ENCODE data around the gene ADARB2. TPM values are rescaled to one million over a fixed set of nuclear protein-coding genes. Genes with fewer than 3 reads are reported as not detected.

ADARB2 gene
- total and polyA plus RNA-seq, 4 donors, result 0.22 to 1.3 (median 0.55) TPM

- TF ChIP-seq CTCF (IDR thresholded peaks at IDR 0.05; ENCODE audit: control extremely low read depth, extremely low read depth), result no peak
- no peak for ATAC-seq (ENCODE audit: insufficient read depth, low FRiP score)
- no peak overlapping the region for H3K27ac ChIP-seq (ENCODE audit: low read depth in 1 of 2, low read length in 1 of 2)
- 86 to 94% methylated on average over 9 of the region's 9 CpGs for WGBS, 2 donors
- H3K9me3 ChIP-seq (ENCODE audit: control insufficient read depth in 4 of 4, insufficient read depth in 3 of 4, low read length in 3 of 4), result peaks cover 0 to 3% (median 0%) of the 10 kb centered on the region in 4 donors
- no peak overlapping the region for H3K9ac ChIP-seq (ENCODE audit: insufficient read depth in 1 of 2, low read length in 2 of 2)
- no peaks in the 10 kb centered on the region for H3K36me3 ChIP-seq (ENCODE audit: control insufficient read depth in 4 of 4, insufficient read depth in 4 of 4, low read length in 4 of 4)
- no peak for DNase-seq
- H3K27me3 ChIP-seq (ENCODE audit: control insufficient read depth in 3 of 3, insufficient read depth in 3 of 3, low read length in 2 of 3), result no peaks in the 10 kb centered on the region
- H3K4me1 ChIP-seq (ENCODE audit: control insufficient read depth in 5 of 5, insufficient read depth in 5 of 5, low read length in 5 of 5), result peaks cover 0 to 6% (median 0%) of the 10 kb centered on the region in 5 donors
- H3K4me3 ChIP-seq, result no peak overlapping the region
Observed at GRCh38 chr10:1270490-1270889, 466.8 kb downstream of the ADARB2 start.

- ATAC-seq (ENCODE audit: insufficient read depth, low FRiP score), result no peak
- no peaks in the 10 kb centered on the region for H3K36me3 ChIP-seq (ENCODE audit: control insufficient read depth in 4 of 4, insufficient read depth in 4 of 4, low read length in 4 of 4)
- H3K4me1 ChIP-seq (ENCODE audit: control insufficient read depth in 5 of 5, insufficient read depth in 5 of 5, low read length in 5 of 5), result peaks cover 0 to 2% (median 0%) of the 10 kb centered on the region in 5 donors
- H3K4me3 ChIP-seq, result no peak overlapping the region
- no peaks in the 10 kb centered on the region for H3K27me3 ChIP-seq (ENCODE audit: control insufficient read depth in 3 of 3, insufficient read depth in 3 of 3, low read length in 2 of 3)
- H3K9me3 ChIP-seq (ENCODE audit: control insufficient read depth in 4 of 4, insufficient read depth in 3 of 4, low read length in 3 of 4), result no peaks in the 10 kb centered on the region
- TF ChIP-seq CTCF (IDR thresholded peaks at IDR 0.05; ENCODE audit: control extremely low read depth, extremely low read depth), result no peak
- no peak overlapping the region for H3K27ac ChIP-seq (ENCODE audit: low read depth in 1 of 2, low read length in 1 of 2)
- WGBS, 2 donors, result 10 to 14% methylated on average over 1 of the region's 1 CpG
- DNase-seq, result peak in 1 of 3 donors; percentile 35
- no peak overlapping the region for H3K9ac ChIP-seq (ENCODE audit: insufficient read depth in 1 of 2, low read length in 2 of 2)
Observed at GRCh38 chr10:1268831-1269230, 468.5 kb downstream of the ADARB2 start.

- TF ChIP-seq CTCF (IDR thresholded peaks at IDR 0.05; ENCODE audit: control extremely low read depth, extremely low read depth), result no peak
- Histone ChIP-seq H3K36me3 (ENCODE audit: control insufficient read depth in 4 of 4, insufficient read depth in 4 of 4, low read length in 4 of 4) (no peaks in the 10 kb centered on the region), H3K9me3 (ENCODE audit: control insufficient read depth in 4 of 4, insufficient read depth in 3 of 4, low read length in 3 of 4) (no peaks in the 10 kb centered on the region), H3K4me1 (ENCODE audit: control insufficient read depth in 5 of 5, insufficient read depth in 5 of 5, low read length in 5 of 5) (no peaks in the 10 kb centered on the region), H3K27me3 (ENCODE audit: control insufficient read depth in 3 of 3, insufficient read depth in 3 of 3, low read length in 2 of 3) (no peaks in the 10 kb centered on the region), H3K4me3 (no peak overlapping the region), H3K27ac (ENCODE audit: low read depth in 1 of 2, low read length in 1 of 2) (no peak overlapping the region), H3K9ac (ENCODE audit: insufficient read depth in 1 of 2, low read length in 2 of 2) (no peak overlapping the region)
- no peak for DNase-seq
- no peak for ATAC-seq (ENCODE audit: insufficient read depth, low FRiP score)
- 77 to 82% methylated on average over 7 of the region's 7 CpGs for WGBS, 2 donors
Observed at GRCh38 chr10:1267568-1267967, 469.8 kb downstream of the ADARB2 start.

- Histone ChIP-seq H3K36me3 (ENCODE audit: control insufficient read depth in 4 of 4, insufficient read depth in 4 of 4, low read length in 4 of 4) (no peaks in the 10 kb centered on the region), H3K4me1 (ENCODE audit: control insufficient read depth in 5 of 5, insufficient read depth in 5 of 5, low read length in 5 of 5) (no peaks in the 10 kb centered on the region), H3K4me3 (no peak overlapping the region), H3K9me3 (ENCODE audit: control insufficient read depth in 4 of 4, insufficient read depth in 3 of 4, low read length in 3 of 4) (no peaks in the 10 kb centered on the region), H3K27me3 (ENCODE audit: control insufficient read depth in 3 of 3, insufficient read depth in 3 of 3, low read length in 2 of 3) (no peaks in the 10 kb centered on the region), H3K9ac (ENCODE audit: insufficient read depth in 1 of 2, low read length in 2 of 2) (no peak overlapping the region), H3K27ac (ENCODE audit: low read depth in 1 of 2, low read length in 1 of 2) (no peak overlapping the region)
- ATAC-seq (ENCODE audit: insufficient read depth, low FRiP score) (no peak), DNase-seq (no peak)
- no peak for TF ChIP-seq CTCF (IDR thresholded peaks at IDR 0.05; ENCODE audit: control extremely low read depth, extremely low read depth)
- 88% methylated on average over 8 of the region's 8 CpGs for WGBS, 2 donors
Observed at GRCh38 chr10:1267148-1267547, 470.2 kb downstream of the ADARB2 start.
